HG03103 (cell line): ENCODE data around the gene PRRX1.

Experiments
- ATAC-seq: cut with Tn5 transposase; IDR thresholded peaks from one replicate; pipeline ENCODE4 v1.9.1; 2021; ENCODE audit warnings: low read depth; ENCODE audit not compliant: unreplicated experiment

Gene PRRX1

DNA sequence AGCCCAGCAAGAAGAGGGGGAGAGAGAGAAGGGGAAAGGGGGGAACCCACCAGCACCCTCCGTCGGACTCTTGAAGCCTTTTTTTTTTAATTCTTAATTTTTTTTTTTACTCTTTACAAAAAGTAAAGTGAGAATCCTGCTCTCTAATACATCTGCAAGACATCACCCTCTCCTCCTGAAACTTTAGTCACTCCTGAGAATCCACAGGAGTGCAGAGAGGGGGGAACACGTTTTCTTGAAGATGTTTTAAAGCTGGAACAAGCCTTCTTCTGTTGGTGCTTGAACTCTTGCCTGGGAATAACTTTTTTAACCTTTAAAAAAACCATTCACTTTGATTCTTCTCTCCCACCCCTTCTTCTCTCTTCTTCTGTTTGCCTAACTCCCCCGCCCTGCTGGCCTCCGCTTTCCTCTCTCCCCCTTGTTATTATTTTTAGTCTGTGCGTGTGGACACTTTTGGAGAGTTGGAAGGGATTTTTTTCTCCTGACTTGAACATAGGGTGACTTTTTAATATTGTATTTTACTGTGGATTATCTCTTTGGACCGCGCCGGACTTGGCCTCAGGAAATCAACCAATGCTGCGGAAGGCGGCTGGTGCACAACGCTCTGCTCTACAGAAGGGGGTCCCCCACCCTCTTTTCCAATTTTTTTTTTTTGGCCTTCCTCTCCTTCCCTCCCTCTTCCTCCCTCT, 383 bp upstream of the PRRX1 start:
- ATAC-seq = no peak

DNA sequence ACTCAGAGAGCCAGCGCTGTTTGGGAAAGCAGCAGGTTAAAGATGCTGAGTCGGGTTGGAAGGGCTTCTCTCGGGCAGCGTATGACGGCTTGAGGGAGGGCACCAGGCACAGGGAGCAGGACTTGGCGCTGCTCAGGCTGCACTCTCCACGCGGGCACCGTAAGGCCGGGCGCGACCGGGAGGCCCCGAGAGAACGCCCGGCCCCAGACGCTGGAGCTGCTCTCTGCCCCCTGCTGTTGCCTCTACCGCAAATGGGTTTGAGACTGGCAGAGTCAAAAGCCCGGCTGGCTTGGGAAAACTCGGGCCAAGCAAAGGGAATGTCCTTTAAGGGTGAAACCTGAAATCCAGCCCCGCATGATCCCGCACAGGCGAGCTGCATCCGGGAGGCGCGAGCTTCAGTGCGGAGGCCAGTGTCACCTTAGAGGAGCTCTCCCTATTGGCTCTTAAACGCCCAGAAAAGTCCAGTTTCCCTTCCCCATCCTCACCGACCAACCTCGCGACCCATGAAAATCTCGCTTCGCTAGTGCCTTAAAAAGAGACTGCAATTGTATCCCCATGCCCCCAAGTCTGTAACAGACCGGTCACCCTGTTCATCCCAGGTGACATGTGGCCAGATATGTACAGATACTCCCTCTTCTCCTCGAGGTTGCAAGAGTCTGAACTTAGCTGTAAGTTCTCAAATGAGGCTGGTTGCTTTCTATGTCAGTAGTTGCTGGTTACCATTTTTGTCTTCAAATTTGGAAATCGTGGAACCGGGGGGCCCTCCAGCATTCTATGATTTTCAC, 1.1 kb downstream of the PRRX1 start:
- ATAC-seq = no peak

DNA sequence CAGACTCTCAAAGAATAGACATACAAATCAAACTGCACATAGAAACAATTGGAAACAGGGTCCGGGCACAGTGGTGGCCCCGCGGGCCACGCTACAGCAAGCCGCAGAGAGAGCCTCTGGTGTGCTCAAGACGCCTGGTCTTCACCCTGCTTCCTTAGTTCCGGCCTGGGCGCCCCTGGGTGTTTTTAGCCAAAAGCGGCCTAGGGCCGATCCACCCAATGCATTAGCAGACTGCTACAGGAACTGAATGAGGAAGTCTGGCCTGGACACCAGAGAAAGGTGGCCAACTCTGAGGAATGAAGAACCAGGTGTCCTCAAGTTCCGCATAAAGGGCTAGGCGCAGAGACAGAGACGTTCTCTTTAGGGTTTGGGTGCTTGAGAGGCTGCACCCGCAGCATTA, 1.7 kb downstream of the PRRX1 start:
- no peak for ATAC-seq

DNA sequence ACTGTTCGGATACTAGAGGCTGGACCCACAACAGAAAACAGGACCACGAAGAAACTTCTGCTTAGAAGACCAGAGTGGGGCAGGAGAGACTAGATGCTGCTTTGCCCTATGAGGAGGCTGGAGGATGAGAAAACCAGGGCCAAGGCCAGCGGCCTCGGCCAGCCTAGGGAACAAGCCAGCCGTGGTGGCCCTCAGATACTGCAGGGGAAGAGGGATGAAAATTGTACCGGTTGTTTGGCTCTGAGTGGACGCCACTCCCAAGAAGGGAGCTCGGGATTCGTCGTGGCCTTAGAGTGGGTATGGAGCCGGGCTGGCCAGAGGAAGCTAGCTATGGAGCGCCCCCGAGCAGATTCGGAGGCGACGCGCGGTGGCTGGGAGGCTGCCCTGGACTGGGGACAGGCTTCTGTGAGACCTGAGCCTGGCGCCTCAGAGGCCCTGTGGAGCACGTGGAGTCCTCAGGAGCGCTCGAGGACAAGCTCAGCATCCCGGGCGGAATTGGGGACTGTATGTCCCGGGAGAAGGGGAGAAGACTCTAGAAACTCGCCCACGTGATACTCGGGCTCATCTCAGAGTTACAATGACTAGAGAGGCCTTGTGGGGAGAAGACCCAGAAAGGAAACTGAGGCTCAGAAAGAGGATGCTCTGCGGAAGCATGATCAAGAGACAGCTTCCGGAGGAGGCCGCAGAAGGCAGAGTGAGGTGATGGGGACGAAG, 2.8 kb downstream of the PRRX1 start:
- no peak for ATAC-seq

DNA sequence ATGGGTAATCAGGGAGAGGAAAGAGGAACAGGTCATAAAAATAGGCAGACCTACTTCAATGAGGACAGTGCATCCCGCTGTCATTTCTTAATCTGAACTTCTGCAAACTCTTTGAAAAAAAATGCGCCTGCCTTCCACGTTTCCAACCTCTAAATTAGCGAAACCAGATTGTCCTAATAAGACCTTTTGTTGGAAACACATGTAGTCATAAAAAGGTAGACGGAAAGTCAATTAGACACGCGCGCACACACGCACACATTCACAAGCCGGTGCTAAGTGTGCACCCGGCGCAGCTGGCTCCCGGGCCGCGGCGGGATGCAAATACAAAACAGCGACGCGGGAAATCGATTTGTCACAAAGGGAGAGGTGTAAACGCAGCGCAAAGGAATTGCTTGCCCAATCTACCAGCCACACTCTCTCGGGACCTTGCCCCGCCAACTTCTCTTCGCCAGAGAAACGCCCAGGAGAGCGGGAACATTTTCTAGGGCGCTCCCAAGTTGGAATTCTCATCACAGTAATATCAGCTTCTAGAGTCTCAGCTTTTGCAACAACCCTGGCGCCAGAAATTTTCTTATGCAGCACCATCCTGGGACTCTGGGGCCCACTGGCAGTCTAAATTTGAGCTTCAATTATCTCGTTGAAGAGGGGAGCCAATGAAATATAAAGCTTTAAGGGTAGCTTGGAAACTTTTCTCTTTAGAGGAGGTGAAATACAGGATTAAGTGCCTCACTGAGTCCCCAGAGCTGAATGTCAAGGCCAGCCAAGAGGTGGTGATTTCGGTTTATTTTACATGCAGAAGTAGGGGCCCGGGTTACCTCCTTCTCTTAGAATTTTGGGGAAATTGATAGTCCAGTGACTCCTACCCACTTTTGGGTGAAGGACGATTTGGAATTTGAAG, 4.5 kb downstream of the PRRX1 start:
- ATAC-seq = no peak

DNA sequence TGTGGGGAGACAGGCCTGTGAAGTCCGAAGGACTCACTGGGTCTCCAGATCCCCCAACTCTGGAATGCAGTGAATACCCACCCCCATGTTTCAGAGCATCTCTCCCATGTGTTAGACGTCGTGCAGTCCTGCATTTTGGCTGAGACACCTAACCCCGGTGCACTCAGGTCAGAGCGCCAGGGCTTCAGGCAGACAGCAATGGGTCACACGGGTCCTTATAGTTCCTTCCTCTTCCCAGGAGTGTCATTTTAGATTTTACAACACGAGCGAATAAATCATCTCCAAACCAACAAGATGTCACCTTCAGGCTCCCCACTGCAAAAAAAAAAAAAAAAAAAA, 5.1 kb downstream of the PRRX1 start:
- ATAC-seq = no peak

DNA sequence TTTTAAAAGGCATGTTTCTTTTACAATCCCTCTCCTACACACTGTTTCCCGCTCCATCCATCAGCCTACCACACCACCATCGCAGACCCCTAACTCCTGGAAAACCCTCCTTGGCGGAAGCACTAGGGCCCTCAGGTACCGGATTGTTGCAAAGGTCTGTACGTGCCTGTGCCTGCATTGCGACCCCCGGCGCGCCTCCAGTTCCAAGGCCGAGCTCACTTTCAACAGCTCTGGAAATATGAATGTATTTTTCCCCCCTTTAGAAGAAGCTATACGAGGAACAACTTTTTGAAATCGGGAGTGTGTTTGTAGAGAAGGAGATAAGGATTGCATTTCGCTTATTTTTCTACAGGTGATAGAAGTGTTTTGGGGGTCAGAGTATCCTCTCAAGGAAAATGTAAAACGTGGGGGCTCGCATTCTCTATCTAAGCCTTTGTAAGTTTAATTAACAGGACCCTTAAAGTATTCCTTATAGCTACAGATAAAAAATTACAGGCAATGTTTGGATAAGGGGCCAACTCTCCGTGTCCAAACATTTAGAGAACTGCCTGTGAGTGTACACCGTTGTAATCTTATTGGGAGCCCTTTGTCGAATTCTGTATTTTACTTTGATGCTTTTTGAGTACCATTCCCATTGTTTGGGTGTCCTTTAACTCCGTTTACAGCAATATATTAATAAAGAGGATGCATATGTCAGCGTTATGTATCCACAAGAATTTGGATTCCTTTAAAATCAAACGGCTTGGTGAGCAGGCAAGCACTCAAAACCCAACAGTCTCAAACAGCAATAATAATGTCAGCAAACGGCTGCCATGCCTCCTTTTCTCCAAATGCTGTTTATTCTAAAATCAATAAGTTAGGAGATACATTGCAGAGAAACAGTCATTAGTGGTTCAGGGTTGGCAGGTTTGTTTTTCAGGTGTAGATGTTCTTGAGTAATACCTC, 5.9 kb downstream of the PRRX1 start:
- ATAC-seq = no peak

DNA sequence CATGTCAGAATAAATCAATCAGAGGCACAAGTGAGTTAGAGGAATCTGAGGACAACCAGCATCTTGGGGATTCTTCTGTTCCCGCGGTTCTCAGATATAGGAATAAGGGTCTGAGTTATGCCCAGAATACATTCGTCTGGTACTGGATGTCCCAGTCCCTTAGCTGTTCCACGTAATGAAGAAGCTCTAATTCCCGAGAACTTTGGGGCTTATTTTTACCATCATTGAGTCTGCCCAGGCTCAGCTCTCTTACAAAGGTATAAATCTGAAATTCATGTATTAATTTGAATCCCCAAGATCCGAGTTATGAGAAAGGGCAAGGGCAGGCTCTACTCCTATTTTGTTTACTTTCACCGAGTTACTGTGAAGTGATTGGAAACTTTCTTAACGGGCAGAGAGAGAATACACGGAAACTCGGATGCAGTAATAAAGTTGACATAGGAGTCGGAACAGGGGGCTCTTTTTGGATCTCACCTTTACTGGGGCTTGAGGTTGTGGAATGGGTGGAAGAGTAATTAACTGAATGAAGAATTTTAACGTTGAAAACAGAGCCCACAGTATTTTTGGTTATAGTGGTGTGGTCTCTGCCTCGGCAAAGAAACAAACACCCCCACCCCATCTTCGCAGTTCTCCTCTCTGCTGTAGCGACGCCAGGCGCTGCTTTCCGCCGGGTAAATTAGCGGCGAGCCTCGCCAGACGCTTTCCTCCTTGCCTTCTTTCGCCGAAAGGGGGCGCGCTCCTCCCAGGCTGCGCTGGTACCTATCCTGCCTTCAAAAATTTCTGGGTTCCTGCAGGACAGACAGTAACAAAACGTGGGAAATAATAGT, 7.1 kb downstream of the PRRX1 start:
- ATAC-seq = no peak

DNA sequence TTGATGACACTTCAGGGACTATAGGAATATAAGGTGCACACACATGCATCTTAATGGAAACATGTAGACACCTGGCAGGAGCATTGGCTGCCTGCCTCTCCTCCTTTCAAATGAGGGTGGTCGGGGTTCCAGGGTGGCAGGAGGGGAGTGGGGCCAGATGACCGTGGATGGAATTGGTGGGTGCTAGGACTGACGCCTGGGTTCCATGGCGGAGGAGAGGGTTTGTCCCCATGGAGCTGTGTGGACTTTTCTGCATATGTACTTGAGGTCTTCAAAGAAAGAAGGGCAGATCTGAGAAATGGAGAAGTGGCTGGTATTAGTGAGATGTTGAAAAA, 7.7 kb downstream of the PRRX1 start:
- ATAC-seq = no peak

DNA sequence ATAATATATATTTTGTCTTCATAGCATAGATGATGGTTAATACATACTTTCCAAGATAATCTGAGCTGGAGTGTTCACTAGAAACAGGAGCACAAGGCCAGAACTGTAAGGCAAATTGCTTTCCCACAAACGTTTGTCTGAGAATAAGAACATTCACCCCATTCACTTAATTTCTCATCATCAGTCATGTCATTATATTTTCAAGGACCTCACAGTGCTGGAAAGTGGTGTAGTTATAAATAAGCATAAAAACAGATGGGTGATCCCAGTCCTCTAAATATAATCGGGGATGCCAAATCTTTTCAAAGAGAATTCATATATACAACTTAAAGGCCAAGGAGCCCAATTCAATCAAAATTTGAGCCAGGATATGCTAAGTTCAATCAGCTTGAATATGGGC, 8.4 kb downstream of the PRRX1 start:
- ATAC-seq = no peak

DNA sequence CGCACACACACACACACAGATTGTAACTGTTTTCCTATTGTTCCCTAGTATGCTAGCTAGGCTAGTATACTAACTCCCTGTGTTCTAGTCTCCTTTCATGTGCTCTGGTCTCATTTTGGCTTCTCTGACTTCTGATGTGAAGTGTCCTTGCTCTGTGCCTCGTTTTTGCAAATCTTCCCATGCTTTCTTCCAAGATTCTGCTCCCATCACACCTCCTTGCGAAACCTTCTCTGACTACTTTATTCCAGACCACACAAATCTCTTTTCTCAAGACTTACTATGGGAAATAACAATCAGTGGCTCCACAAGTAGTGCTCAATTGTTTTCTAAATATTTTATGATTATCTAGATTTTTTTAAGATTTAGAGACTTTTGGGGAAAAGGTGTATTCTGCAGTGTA, 10.3 kb downstream of the PRRX1 start:
- no peak for ATAC-seq

DNA sequence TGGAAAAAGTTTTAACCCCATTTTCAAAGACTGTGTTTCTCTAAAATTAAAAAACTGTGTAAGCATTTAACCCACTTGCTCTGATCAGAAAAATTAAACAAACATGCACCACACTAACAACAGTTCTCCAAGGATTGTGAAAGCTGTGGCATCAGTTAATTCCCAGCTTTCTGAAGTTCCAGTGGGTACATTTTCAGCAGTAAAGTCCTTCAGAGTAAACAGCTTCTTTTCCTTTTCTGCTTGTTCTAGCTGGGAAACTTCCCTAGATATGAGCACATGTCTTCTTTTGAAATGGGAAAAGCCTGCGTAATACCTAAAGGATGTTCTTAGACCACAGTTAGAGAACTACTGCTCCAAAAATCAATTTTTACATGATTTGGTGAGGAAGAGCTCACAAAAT, 11.1 kb downstream of the PRRX1 start:
- ATAC-seq = no peak

DNA sequence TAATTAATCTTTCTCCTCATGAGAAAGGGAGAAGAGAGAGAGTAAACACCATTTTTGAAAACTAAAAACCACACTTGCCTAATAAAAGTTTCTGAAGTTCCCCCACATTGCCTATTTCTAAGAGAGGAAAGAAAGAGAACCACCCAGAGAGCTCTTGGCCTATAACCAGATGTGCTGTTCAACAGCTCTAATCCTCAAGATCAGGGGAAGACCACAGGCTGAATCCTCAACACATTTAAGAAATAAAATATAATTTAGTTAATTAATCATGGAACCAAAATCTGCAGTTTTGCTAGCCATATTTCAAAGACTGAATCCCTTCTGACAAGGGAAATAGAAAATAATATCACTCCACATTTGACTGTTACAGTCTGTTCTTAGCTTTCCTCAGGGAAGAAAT, 11.9 kb downstream of the PRRX1 start:
- no peak for ATAC-seq

DNA sequence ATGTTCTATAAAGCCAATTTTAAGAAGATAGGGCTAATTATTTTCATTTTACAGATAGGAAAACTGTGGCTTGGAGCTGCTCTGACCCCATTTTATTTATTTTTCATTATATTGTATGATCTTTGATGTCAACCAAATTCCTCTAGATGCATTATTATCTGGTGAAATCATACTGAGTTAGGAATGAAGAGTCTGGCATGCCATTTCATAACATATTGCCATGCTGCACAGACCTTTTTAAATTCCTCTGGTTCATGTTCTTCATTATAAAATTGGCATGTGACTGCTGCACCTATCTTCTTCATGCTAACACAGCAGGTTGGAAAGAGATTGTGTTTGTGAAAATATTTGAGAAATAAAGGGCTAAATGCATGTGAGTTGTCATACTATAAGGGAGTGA, 12.7 kb downstream of the PRRX1 start:
- no peak for ATAC-seq

DNA sequence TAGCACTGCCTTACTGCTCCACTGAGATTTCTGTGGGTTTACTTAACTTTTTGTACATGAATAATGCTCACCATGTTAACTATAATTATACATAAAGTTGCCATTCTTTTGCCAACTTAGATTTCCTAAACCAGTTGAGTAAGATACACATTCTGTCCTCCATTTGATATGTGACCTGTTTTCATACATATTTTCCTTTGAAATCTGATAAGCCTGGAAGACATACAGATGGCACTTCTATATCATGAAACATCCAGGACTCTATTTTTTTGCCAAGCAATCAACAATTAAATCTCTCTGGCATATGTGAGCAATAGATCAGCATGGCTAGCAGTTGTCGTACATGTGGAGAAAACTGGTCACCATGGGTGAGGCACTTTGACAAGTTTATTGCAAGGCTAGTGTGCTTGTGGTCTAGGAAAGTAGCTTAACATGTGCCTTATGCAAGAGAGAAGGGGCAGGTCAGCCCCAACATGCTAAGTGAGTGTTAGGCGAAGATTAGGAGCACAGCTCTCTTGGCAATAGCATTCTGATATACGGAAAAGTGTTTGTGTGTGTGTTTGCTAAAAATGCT, 14.2 kb downstream of the PRRX1 start:
- no peak for ATAC-seq

DNA sequence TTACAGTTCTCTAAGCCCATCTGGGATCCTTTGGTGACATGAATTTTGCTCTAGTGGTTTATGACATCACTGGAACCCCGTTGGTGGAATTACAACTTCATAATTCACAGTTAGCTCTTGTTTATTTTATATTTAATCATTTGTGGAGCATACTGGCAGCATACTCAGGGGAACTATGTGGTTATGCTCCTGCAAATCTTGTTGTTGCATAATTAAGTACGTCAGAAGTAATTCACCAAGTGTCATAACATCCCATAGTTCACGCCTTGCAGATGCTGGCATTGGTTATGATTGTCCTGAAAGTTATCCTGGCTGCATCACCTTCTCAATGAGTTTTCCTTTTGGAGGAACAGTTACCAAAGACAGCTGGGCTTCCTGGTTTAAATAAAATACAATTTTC, 16.5 kb downstream of the PRRX1 start:
- ATAC-seq = no peak

DNA sequence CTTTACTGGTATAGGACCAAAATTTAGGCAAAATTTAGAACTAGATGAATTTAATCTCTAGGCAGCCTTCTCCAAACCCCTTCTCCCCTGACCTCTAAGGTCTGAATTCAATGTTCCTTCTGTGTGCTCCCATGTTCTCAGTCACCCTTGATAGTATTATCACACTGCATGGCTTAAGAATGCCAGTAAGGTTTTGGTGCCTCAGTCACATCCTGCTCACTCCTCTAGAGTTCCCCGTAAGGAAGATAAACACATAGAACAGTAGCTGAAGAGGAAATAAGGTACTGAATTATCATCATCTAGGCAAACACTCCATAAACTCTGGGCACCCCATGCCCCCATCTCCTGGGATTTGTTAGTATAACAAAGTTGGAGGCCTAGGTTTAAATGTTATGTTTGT, 18.2 kb downstream of the PRRX1 start:
- ATAC-seq = no peak

DNA sequence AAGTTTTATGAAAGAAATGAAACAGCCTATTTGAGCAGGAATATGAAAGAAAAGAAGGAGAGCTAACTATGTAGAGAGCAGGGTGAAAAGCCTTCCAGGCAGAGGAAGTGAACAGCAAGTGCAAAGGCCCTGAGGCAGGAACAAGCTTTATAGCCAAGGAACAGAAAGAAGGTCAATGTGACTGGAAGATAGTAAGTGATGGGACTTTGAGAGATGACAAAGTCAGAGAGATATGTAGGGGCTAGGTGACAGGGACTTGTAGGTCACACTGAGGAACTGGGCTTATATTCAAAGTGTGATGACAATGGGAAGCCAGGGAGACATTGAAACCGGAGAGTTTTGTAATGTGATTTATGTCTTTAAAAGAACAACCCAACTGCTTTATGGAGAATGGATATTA, 18.9 kb downstream of the PRRX1 start:
- ATAC-seq = no peak

DNA sequence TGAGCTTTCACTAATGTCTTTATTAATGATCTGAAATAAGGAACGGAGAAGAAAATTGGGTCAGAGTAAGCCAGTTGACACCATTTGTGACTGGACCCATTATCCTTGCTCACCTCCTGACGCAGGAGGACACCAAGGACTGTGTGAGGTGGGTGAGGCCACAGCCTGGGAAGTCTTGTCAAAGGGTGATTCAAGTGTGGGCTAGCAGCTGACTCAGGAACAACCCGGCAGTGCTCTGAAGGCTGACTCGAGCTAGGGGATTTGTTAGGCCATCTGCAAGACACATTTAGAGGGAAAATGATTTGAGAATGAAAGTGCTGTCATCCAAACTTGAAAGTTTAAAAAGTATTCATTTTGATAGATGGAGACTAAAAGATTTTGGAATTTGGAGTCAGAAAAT, 21.2 kb downstream of the PRRX1 start:
- ATAC-seq = no peak
